CD4-positive, alpha-beta T cell (primary cell): Measurements from ENCODE around the gene GTSE1. TPM values are rescaled to one million over a fixed set of nuclear protein-coding genes. Genes with fewer than 3 reads are reported as not detected.

Experiments
- ATAC-seq: fragments of 200-7000 bp; cut with Tn5 transposase; one replicate; pipeline ENCODE4 v1.10.0; 2022; ENCODE audit warnings: mild to moderate bottlenecking; ENCODE audit not compliant: poor library complexity
- CTCF ChIA-PET: fragments of 350-600 bp; sonication (Branson Sonifier 250); formaldehyde crosslinking; loops from one replicate; lab custom pipeline; 2021; ENCODE audit warnings: antibody characterized with exemption, inconsistent platforms; lab: Charles Lee
- POLR2A ChIA-PET: fragments of 350-600 bp; sonication (Branson Sonifier 250); formaldehyde crosslinking; loops from one replicate; lab custom pipeline; 2021; ENCODE audit warnings: antibody characterized with exemption, inconsistent platforms; lab: Charles Lee
- DNase-seq, 14 experiments: peaks; one replicate each; pipeline ENCODE4 v3.0.0-alpha.2; 2013 to 2020; ENCODE audit warnings: mixed read lengths in 2 of 14
- H3K27ac ChIP-seq, 2 donors: one replicate each; pipeline versions ENCODE4 v1.5.1 to v1.7.0; 2013; ENCODE audit warnings: low read length in 2 of 2, low read depth in 1 of 2, mild to moderate bottlenecking in 1 of 2
- H3K27me3 ChIP-seq, 2 experiments: 1 replicate in 1 of 2; 2 replicates in 1 of 2; pipeline versions ENCODE4 v1.6.1 to v1.7.0; 2013; ENCODE audit warnings: low read length in 2 of 2, control low read depth in 1 of 2, mild to moderate bottlenecking in 1 of 2, moderate library complexity in 1 of 2; ENCODE audit not compliant: insufficient read depth in 2 of 2, control insufficient read depth in 1 of 2
- H3K36me3 ChIP-seq: one replicate; pipeline ENCODE4 v1.6.1; 2013; ENCODE audit warnings: low read length, control low read depth; ENCODE audit not compliant: insufficient read depth
- H3K4me1 ChIP-seq: one replicate; pipeline ENCODE4 v1.6.1; 2013; ENCODE audit warnings: low read length, control low read depth; ENCODE audit not compliant: insufficient read depth
- H3K4me3 ChIP-seq: one replicate; pipeline ENCODE4 v1.5.1; 2013; ENCODE audit warnings: mild to moderate bottlenecking, low read length, moderate library complexity
- H3K9me3 ChIP-seq, 2 experiments: 1 replicate in 1 of 2; 2 replicates in 1 of 2; pipeline versions ENCODE4 v1.6.1 to v1.7.0; 2013; ENCODE audit warnings: low read length in 2 of 2, mild to moderate bottlenecking in 2 of 2, control low read depth in 1 of 2, moderate library complexity in 1 of 2; ENCODE audit not compliant: control insufficient read depth in 1 of 2, insufficient read depth in 1 of 2
- H3K27ac Mint-ChIP-seq: one replicate; pipeline ENCODE4 v1.8.0; 2020; ENCODE audit warnings: mixed read lengths
- H3K27me3 Mint-ChIP-seq: one replicate; pipeline ENCODE4 v1.8.0; 2021; ENCODE audit warnings: mixed read lengths
- H3K36me3 Mint-ChIP-seq: one replicate; pipeline ENCODE4 v1.8.0; 2021; ENCODE audit warnings: low read depth, mixed read lengths
- H3K4me1 Mint-ChIP-seq: one replicate; pipeline ENCODE4 v1.8.0; 2021; ENCODE audit warnings: low read depth, mixed read lengths
- H3K4me3 Mint-ChIP-seq: one replicate; pipeline ENCODE4 v1.8.0; 2020; ENCODE audit warnings: mild to moderate bottlenecking, mixed read lengths
- H3K9me3 Mint-ChIP-seq: one replicate; pipeline ENCODE4 v1.8.0; 2020; ENCODE audit warnings: mixed read lengths
- intact Hi-C, 2 experiments: fragments of 100-400 bp; cut with DNase I in 1 of 2; cut with micrococcal nuclease in 1 of 2; formaldehyde crosslinking; loops; one replicate each; pipeline versions ENCODE4 v1.15.1 to v1.9.0; 2023 to 2025; cut with DNase I, micrococcal nuclease
- total RNA-seq, 174 experiments: library from RNA in 2 of 174; stranded (reverse) in 2 of 174; gene quantifications; one replicate each; pipeline ENCODE4 v1.2.3 and lab custom pipeline; 2021 to 2026
- TF ChIP-seq, protein P1 (sequence below): fragments of 200-600 bp; IDR thresholded peaks from one replicate; pipeline ENCODE4 v1.8.0; 2022; ENCODE audit warnings: antibody characterized with exemption, mild to moderate bottlenecking

The GTSE1 gene
- total RNA-seq, 2 experiments from 2014 or later, result 0.14 to 0.89 TPM

GRCh38 chr22:46363611-46364321 is 67.1 kb downstream of the GTSE1 start:
- peaks cover 4% of the 10 kb centered on the region for H3K36me3 Mint-ChIP-seq
- no peak overlapping the region for H3K4me3 Mint-ChIP-seq
- POLR2A ChIA-PET, result no interaction called here
- peaks cover 0 to 6% of the 10 kb centered on the region in 2 experiments for H3K27me3 ChIP-seq
- H3K36me3 ChIP-seq, result no peaks in the 10 kb centered on the region
- H3K4me1 Mint-ChIP-seq, result peaks cover 8% of the 10 kb centered on the region
- CTCF ChIA-PET, result no interaction called here
- ATAC-seq (no peak), DNase-seq (no peak)
- peaks cover 3% of the 10 kb centered on the region for H3K27me3 Mint-ChIP-seq
- H3K27ac ChIP-seq, result no peak overlapping the region
- no peak overlapping the region for H3K27ac Mint-ChIP-seq
- no peak overlapping the region for H3K4me3 ChIP-seq
- peaks cover 6 to 27% of the 10 kb centered on the region in 2 experiments for H3K9me3 ChIP-seq
- intact Hi-C loops, result no loop called here
- H3K4me1 ChIP-seq, result peaks cover 14% of the 10 kb centered on the region
- TF ChIP-seq, protein P1, sequence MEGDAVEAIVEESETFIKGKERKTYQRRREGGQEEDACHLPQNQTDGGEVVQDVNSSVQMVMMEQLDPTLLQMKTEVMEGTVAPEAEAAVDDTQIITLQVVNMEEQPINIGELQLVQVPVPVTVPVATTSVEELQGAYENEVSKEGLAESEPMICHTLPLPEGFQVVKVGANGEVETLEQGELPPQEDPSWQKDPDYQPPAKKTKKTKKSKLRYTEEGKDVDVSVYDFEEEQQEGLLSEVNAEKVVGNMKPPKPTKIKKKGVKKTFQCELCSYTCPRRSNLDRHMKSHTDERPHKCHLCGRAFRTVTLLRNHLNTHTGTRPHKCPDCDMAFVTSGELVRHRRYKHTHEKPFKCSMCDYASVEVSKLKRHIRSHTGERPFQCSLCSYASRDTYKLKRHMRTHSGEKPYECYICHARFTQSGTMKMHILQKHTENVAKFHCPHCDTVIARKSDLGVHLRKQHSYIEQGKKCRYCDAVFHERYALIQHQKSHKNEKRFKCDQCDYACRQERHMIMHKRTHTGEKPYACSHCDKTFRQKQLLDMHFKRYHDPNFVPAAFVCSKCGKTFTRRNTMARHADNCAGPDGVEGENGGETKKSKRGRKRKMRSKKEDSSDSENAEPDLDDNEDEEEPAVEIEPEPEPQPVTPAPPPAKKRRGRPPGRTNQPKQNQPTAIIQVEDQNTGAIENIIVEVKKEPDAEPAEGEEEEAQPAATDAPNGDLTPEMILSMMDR, result no peak
- no peaks in the 10 kb centered on the region for H3K9me3 Mint-ChIP-seq

- Mint-ChIP-seq H3K4me3 (no peak overlapping the region), H3K27ac (no peak overlapping the region), H3K4me1 (peaks cover 8% of the 10 kb centered on the region), H3K36me3 (no peaks in the 10 kb centered on the region), H3K9me3 (no peaks in the 10 kb centered on the region), H3K27me3 (peaks cover 3% of the 10 kb centered on the region)
- Histone ChIP-seq H3K9me3 (peaks cover 6 to 19% of the 10 kb centered on the region in 2 experiments), H3K27me3 (peaks cover 0 to 6% of the 10 kb centered on the region in 2 experiments), H3K36me3 (no peaks in the 10 kb centered on the region), H3K27ac (no peak overlapping the region), H3K4me3 (no peak overlapping the region), H3K4me1 (peaks cover 15% of the 10 kb centered on the region)
- TF ChIP-seq, protein P1, result no peak
- intact Hi-C loops, result no loop called here
- CTCF ChIA-PET, result no interaction called here
- ATAC-seq (no peak), DNase-seq (no peak)
- POLR2A ChIA-PET, result no interaction called here
Measured at GRCh38 chr22:46364341-46365165, 67.9 kb downstream of the GTSE1 start.

DNA sequence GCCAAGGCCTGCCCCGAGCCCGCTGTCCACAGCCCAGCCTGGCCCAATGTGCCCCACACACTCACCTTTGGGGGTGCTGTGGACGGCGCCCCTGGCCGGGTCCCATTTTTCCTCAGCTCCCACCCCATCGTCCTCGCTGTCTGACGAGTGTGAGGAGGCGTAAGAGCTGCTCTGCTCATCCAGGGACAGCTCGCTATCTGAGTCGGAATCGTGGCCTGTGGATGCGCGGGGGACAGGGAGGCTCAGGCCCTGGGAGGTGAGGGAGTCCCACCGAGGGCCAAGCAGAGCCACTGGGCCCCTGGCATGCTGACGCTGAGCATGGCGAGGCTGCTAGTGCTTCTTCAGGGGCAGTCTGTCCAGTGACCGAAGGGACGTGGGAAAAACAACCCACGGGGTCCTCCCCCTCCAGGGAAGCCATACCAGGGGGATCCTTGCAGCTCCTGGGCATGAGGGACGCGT is 68.5 kb downstream of the GTSE1 start:
- intact Hi-C loops, result no loop called here
- ATAC-seq, result no peak
- Mint-ChIP-seq H3K27me3 (peaks cover 3% of the 10 kb centered on the region), H3K36me3 (no peaks in the 10 kb centered on the region), H3K4me1 (peaks cover 13% of the 10 kb centered on the region), H3K4me3 (no peak overlapping the region), H3K27ac (no peak overlapping the region), H3K9me3 (no peaks in the 10 kb centered on the region)
- DNase-seq, result no peak
- H3K9me3 ChIP-seq, result peaks cover 6 to 15% of the 10 kb centered on the region in 2 experiments
- TF ChIP-seq, protein P1, result no peak
- H3K4me1 ChIP-seq, result peaks cover 21% of the 10 kb centered on the region
- ChIA-PET POLR2A (no interaction called here), CTCF (no interaction called here)
- no peak overlapping the region for H3K27ac ChIP-seq
- H3K4me3 ChIP-seq, result no peak overlapping the region
- peaks cover 0 to 6% of the 10 kb centered on the region in 2 experiments for H3K27me3 ChIP-seq
- no peaks in the 10 kb centered on the region for H3K36me3 ChIP-seq
